EL (cell line): ENCODE results near the gene MESD.
A peak's percentile ranks its signal among the peaks of the same experiment; 100 is the strongest.

Source experiments
- DNase-seq: peaks from one replicate; pipeline ENCODE4 v3.0.0-alpha.2; 2016

Gene MESD

GRCh38 chr15:80931721-80932512, 57.7 kb downstream of the MESD start:
- no peak for DNase-seq

- DNase-seq: no peak
Observed at GRCh38 chr15:80931191-80931590, 58.4 kb downstream of the MESD start.

GRCh38 chr15:80929689-80930088, 59.9 kb downstream of the MESD start:
- DNase-seq: peak; percentile 25

- peak; percentile 93 for DNase-seq
Observed at GRCh38 chr15:80929225-80929624, 60.4 kb downstream of the MESD start.

GRCh38 chr15:80926126-80926525, 63.5 kb downstream of the MESD start:
- no peak for DNase-seq

GRCh38 chr15:80925597-80926059, 64.0 kb downstream of the MESD start:
- DNase-seq: no peak

- DNase-seq: no peak
Observed at GRCh38 chr15:80924278-80924677, 65.3 kb downstream of the MESD start.

- DNase-seq: peak; percentile 8
Observed at GRCh38 chr15:80923668-80924067, 66.0 kb downstream of the MESD start.

GRCh38 chr15:80921736-80922410, 67.7 kb downstream of the MESD start:
- no peak for DNase-seq

GRCh38 chr15:80920271-80920699, 69.3 kb downstream of the MESD start:
- DNase-seq: no peak

GRCh38 chr15:80918196-80918783, 71.3 kb downstream of the MESD start:
- no peak for DNase-seq

- no peak for DNase-seq
Observed at GRCh38 chr15:80916056-80916455, 73.6 kb downstream of the MESD start.

- no peak for DNase-seq
Observed at GRCh38 chr15:80915472-80915871, 74.1 kb downstream of the MESD start.

- no peak for DNase-seq
Observed at GRCh38 chr15:80913541-80913940, 76.1 kb downstream of the MESD start.

- no peak for DNase-seq
Observed at GRCh38 chr15:80912673-80913072, 76.9 kb downstream of the MESD start.

- DNase-seq: no peak
Observed at GRCh38 chr15:80911821-80912220, 77.8 kb downstream of the MESD start.

- DNase-seq: peak; percentile 13
Observed at GRCh38 chr15:80906159-80906766, 83.4 kb downstream of the MESD start.

GRCh38 chr15:80904998-80905397, 84.6 kb downstream of the MESD start:
- DNase-seq: no peak

- DNase-seq: no peak
Observed at GRCh38 chr15:80902298-80902801, 87.3 kb downstream of the MESD start.

GRCh38 chr15:80898040-80898439, 91.6 kb downstream of the MESD start:
- no peak for DNase-seq
